ENCODE results near the gene CACNA1H.

CACNA1H gene

DNA sequence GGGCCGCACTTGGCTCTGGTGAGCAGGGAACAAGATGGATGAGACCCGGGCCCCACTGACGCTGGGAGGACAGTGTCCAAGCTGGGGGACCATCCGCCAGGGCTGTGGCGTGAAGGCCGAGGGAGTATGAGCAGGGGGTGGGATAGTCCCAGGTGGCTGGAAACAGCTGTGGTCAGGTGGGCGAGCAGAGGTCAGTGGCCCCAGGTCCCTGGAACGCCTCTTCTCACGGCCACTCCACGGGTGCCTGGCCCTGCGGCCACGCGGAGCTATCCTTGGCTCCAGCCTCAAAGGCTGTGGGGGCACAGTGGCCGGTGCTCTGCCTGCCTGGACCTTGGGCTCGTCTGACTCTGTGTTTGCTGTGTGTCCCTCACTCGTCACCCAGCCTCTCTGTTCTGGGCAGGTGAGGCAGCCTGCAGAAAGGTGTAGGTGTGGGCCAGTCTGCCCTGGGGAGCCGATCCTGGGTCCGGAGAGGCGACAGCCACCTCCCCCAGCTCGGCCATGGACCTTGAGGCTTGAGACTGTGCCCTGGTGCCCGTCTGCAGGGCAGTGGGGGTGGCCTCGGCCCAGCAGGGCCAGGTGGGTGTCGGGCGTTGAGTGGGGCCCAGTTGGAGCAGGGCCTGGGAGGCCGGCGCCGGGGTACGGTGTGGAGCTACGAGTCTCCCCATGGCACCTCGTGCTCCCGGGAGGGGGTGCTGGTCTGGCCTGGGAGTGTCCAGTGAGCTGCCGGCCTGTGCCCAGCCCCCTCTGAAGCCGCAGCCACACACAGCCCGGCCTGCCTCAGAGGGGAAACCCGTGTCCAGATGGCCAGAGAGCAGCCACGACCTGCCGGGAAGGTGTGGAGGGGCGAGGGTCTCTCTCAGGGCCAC, 10.0 kb downstream of the CACNA1H start:
- no peak for FAIRE-seq
- TF ChIP-seq TAF1 (IDR thresholded peaks at IDR 0.05; ENCODE audit: borderline replicate concordance, low read depth, low read length) = no peak
- TF ChIP-seq POLR2AphosphoS5 (IDR thresholded peaks at IDR 0.05; ENCODE audit: low read depth, low read length) = no peak
- no peak for TF ChIP-seq POLR2A (IDR thresholded peaks at IDR 0.05; ENCODE audit: low read depth, low read length)
- no peak for DNase-seq (ENCODE audit: insufficient read length)

DNA sequence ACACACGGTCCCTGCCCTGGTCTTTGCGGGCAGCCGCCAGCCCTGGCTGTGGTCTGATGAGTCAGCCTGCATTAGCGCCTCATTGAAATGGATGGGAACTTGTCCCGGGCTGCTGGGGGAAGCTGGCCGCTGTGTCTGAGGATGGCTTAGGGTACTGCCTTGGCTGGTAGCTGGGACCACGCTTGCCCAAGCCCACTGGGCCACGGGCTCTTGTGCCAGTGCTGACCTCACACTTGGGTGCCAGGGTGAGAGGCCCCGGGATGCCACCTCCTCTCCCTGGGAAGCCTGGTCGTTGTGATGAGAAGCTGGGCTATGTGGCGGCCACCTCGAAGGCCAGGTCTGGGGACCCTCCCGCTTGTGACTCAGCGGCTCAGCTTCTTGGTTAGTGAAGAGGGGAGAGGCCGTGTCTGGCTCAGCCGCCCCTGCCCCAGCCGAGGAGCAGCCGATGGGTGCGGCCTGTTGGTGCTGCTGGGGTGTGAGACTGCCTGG, 10.7 kb downstream of the CACNA1H start:
- DNase-seq (ENCODE audit: insufficient read length) = no peak
- FAIRE-seq = no peak
- no peak for TF ChIP-seq TAF1 (IDR thresholded peaks at IDR 0.05; ENCODE audit: borderline replicate concordance, low read depth, low read length)
- no peak for TF ChIP-seq POLR2AphosphoS5 (IDR thresholded peaks at IDR 0.05; ENCODE audit: low read depth, low read length)
- TF ChIP-seq POLR2A (IDR thresholded peaks at IDR 0.05; ENCODE audit: low read depth, low read length) = no peak

DNA sequence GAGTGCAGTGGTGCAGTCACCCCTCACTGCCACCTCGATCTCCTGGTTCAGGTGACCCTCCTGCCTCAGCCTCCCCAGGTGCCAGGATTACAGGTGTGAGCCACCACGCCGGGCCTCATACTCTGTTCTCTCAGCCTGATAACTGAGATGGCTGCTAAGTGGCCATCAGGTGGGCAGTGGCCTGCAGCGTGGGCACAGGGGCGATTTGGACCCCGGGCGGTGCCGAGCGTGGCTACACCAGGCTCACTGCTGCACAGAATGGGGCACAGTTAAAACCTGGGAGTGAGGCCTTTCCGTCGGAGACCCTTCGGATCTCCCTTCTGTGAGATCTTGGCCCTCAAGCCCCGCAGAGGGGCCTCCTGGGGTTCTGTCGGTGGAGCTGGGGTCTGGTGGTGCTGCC, 11.5 kb downstream of the CACNA1H start:
- no peak for DNase-seq (ENCODE audit: insufficient read length)
- no peak for FAIRE-seq
- TF ChIP-seq TAF1 (IDR thresholded peaks at IDR 0.05; ENCODE audit: borderline replicate concordance, low read depth, low read length) (no peak), POLR2A (IDR thresholded peaks at IDR 0.05; ENCODE audit: low read depth, low read length) (no peak), POLR2AphosphoS5 (IDR thresholded peaks at IDR 0.05; ENCODE audit: low read depth, low read length) (no peak)

DNA sequence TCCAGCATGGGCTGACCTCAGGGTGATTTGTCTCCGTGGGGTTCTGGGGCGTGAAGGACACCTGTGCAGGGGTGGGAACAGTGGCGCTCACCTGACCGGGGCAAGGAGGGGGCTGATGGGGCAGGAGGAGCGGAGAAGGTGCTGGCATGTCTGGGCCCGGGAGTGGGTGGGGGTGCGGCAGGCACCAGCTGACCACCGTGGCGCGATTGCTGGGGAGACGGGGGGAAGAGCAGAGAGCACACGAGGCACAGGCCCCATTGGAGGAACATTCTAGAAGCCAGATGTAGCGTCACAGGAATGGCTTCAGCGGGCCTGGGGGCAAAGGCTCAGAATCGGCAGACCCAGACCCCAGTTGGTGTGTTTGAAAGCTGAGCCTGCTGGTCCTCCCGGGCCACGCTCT, 12.1 kb downstream of the CACNA1H start:
- TF ChIP-seq TAF1 (IDR thresholded peaks at IDR 0.05; ENCODE audit: borderline replicate concordance, low read depth, low read length) (no peak), POLR2A (IDR thresholded peaks at IDR 0.05; ENCODE audit: low read depth, low read length) (no peak), POLR2AphosphoS5 (IDR thresholded peaks at IDR 0.05; ENCODE audit: low read depth, low read length) (no peak)
- DNase-seq (ENCODE audit: insufficient read length) (no peak), FAIRE-seq (no peak)

DNA sequence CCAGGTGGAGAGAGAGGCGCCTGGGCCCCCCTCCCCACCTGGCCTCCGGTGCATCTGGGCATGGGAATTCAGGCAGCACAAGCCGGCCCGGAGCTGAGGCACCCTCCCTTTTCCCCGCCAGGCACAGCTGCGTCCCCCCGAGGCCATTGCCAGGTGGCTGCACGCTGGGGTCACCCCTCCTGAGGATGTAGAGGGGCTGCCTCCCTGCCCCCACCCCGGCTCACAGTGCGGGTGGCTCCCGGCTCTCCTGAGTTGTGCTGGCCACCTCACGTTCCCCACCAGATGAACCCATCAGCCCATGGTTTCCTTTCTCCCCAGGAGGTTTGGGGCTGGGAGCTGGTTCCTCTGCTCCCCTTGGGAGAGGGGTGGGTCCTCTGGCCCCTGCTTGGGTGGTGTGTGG, 12.6 kb downstream of the CACNA1H start:
- FAIRE-seq (no peak), DNase-seq (ENCODE audit: insufficient read length) (no peak)
- TF ChIP-seq POLR2AphosphoS5 (IDR thresholded peaks at IDR 0.05; ENCODE audit: low read depth, low read length) = no peak
- no peak for TF ChIP-seq TAF1 (IDR thresholded peaks at IDR 0.05; ENCODE audit: borderline replicate concordance, low read depth, low read length)
- TF ChIP-seq POLR2A (IDR thresholded peaks at IDR 0.05; ENCODE audit: low read depth, low read length) = no peak

DNA sequence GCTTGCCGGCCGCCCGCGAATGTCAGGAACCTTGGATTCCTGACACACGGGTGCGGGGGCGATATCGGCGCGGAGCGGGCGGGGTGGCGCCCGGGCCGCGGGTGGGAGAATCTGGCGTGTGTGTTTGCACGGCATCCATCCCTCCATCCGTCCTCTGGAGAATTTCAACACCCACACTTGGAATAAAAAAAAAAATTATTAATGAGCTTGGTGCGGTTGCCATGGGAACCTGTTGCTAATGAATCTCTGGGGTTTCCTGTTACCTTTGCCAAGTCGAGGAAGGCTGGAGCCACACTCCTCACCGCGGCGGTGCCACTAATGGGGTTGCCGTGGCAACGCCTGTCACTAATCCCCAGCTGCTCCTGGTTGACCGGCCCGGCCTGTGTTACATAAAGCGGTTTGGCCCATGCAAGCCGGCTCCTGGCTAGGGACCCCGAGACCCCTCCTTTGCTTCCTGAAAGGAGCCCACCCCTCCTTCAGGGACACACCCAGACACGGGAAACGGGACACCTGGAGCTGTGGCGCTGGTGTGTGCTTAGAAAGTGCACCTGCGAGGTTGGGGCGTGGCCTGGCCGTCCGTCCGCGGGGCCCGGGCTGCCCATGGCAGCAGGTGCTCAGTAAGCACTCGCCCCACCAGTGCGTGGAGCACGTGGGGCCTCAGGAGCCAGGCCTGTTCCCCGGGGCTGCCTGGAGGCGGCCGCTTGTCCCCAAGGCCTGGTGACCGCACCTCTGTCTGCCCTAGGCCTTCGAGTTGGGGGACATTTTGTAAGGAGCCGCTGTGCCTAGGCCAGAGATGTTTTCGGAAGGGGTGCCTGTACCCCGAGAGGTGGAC, 14.6 kb downstream of the CACNA1H start:
- DNase-seq (ENCODE audit: insufficient read length) = no peak
- no peak for FAIRE-seq

DNA sequence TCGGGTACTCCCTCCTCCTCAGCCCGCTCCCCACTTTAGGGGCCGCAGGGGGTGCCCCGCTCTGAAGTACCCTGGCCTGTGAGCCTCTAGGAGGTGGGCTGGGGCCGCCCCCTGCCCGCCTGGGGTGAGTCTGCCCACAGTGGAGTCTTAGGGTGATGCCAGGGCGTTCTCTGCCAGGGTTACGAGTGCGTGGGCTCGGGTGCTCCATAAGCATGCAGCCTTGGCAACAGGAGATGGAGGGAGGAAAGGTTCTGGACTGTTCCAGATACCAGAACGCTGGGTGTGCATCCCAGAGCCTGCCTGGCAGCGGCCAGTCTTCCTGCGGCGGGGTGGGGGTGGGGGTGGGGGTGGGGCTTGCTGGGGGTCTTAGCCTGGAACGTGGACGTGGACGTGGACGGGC, 15.9 kb downstream of the CACNA1H start:
- DNase-seq (ENCODE audit: insufficient read length) (no peak), FAIRE-seq (no peak)
- TF ChIP-seq POLR2AphosphoS5 (IDR thresholded peaks at IDR 0.05; ENCODE audit: low read depth, low read length) (no peak), POLR2A (IDR thresholded peaks at IDR 0.05; ENCODE audit: low read depth, low read length) (no peak), TAF1 (IDR thresholded peaks at IDR 0.05; ENCODE audit: borderline replicate concordance, low read depth, low read length) (no peak)

More for the DNA sequence above, 14.6 kb downstream of the CACNA1H start:
- TF ChIP-seq POLR2AphosphoS5 (IDR thresholded peaks at IDR 0.05; ENCODE audit: low read depth, low read length) (no peak), POLR2A (IDR thresholded peaks at IDR 0.05; ENCODE audit: low read depth, low read length) (no peak), TAF1 (IDR thresholded peaks at IDR 0.05; ENCODE audit: borderline replicate concordance, low read depth, low read length) (no peak)

DNA sequence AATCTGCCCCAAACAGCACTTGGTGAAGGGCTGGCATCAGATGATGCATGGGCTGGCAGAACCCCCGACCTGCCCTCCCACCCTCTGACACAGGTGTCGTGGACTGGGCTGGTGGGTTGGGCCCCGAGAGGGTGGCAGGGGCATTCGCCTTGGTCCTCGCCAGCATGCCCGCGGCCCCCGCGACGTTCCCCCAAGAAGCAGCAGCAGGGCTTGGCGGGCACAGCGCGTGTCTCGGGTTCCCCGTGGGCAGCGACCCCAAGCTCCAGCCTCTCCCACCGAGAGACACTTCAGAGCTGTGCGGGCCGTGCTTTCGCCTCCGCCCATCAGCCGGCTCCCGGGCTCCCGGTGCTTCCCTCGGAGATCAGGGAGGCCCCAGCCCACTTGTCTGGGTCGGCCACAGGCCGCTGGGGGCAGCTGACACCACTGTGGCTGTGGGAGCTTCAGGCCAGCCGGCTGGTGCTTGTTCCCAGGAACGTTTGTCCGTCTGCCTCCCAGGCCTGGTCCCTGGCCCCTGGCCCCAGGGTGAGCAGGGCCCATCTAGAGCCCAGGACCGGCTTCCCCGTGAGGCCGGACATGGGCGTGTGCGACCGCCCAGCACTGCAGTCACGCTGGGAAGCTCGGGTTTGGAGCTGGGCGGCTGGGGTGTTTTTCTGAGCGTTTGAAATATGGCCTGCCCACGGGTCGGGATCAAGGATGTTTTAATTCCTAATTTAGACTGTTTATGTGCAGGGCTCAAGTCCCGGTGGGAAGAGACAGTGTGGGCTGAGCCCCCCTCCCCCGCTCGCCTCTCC, 16.6 kb downstream of the CACNA1H start:
- DNase-seq (ENCODE audit: insufficient read length) = no peak
- TF ChIP-seq POLR2AphosphoS5 (IDR thresholded peaks at IDR 0.05; ENCODE audit: low read depth, low read length) (no peak), POLR2A (IDR thresholded peaks at IDR 0.05; ENCODE audit: low read depth, low read length) (no peak), TAF1 (IDR thresholded peaks at IDR 0.05; ENCODE audit: borderline replicate concordance, low read depth, low read length) (no peak)
- FAIRE-seq = no peak

DNA sequence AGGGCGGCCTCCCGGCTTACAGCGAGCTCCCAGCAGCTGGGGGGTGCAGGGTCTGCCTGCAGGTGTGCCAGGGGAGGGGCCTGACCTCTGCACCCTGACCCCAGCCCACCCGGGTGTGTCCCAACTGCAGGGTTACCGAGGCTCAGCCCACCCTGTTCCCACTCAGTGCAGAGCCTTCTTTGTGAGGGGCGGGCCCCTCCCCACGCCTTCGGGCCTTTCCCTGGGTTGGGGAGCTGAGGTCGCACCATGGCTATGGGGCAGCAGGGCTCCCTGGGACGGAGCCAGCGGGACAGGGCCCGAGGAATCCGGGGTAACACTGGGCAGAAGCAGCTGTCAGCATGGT, 17.1 kb downstream of the CACNA1H start:
- TF ChIP-seq POLR2A (IDR thresholded peaks at IDR 0.05; ENCODE audit: low read depth, low read length) = no peak
- TF ChIP-seq TAF1 (IDR thresholded peaks at IDR 0.05; ENCODE audit: borderline replicate concordance, low read depth, low read length) = no peak
- no peak for TF ChIP-seq POLR2AphosphoS5 (IDR thresholded peaks at IDR 0.05; ENCODE audit: low read depth, low read length)
- no peak for DNase-seq (ENCODE audit: insufficient read length)
- FAIRE-seq = no peak

DNA sequence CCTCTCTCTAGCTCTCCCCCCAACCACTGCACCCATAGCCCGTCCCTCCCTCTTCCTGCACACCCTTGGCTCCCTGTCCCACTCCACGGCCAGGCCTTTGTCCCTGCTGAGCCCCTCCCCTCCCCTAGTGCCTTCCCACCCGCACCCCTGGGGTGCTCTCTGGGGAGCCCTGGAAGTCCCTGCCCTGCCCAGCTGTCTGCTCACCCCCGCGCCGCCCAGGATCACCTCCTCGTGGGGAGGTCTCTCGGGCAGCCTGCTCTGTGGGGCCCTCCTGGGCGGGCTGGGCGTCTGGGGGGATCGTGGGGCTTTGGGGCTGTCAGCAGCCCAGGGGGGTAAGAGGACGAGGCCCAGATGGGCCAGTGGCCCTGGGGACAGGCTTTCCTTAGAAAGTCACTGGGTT, 18.1 kb downstream of the CACNA1H start:
- DNase-seq (ENCODE audit: insufficient read length) = no peak
- TF ChIP-seq TAF1 (IDR thresholded peaks at IDR 0.05; ENCODE audit: borderline replicate concordance, low read depth, low read length) (no peak), POLR2A (IDR thresholded peaks at IDR 0.05; ENCODE audit: low read depth, low read length) (no peak), POLR2AphosphoS5 (IDR thresholded peaks at IDR 0.05; ENCODE audit: low read depth, low read length) (no peak)
- no peak for FAIRE-seq
